ENCODE measurements around the gene TRIM59.
A peak's percentile ranks its signal among the peaks of the same experiment; 100 is the strongest.

TRIM59 gene

GRCh38 chr3:160449636-160450598 is at the start of gene TRIM59:
TRIM59 (minus strand) TSS chr3:160449786; CDS start chr3:160439183, 10,603 bp downstream.
- peak; percentile 97 for DNase-seq (ENCODE audit: low spot score)

GRCh38 chr3:160498202-160498601 is 48.6 kb upstream of the TRIM59 start:
- DNase-seq (ENCODE audit: low spot score), result no peak

GRCh38 chr3:160490166-160490565 is 40.6 kb upstream of the TRIM59 start:
- no peak for DNase-seq (ENCODE audit: low spot score)

GRCh38 chr3:160486459-160486869 is 36.9 kb upstream of the TRIM59 start:
- DNase-seq (ENCODE audit: low spot score), result peak; percentile 65

GRCh38 chr3:160482796-160483195 is 33.2 kb upstream of the TRIM59 start:
- no peak for DNase-seq (ENCODE audit: low spot score)

GRCh38 chr3:160481856-160482255 is 32.3 kb upstream of the TRIM59 start:
- no peak for DNase-seq (ENCODE audit: low spot score)

GRCh38 chr3:160480931-160481330 is 31.3 kb upstream of the TRIM59 start:
- no peak for DNase-seq (ENCODE audit: low spot score)

GRCh38 chr3:160479376-160479775 is 29.8 kb upstream of the TRIM59 start:
- DNase-seq (ENCODE audit: low spot score), result no peak

- DNase-seq (ENCODE audit: low spot score), result no peak
Observed at GRCh38 chr3:160478338-160478737, 28.8 kb upstream of the TRIM59 start.

GRCh38 chr3:160477750-160478149 is 28.2 kb upstream of the TRIM59 start:
- no peak for DNase-seq (ENCODE audit: low spot score)

- DNase-seq (ENCODE audit: low spot score), result no peak
Observed at GRCh38 chr3:160475884-160476283, 26.3 kb upstream of the TRIM59 start.

GRCh38 chr3:160475153-160475552 is 25.6 kb upstream of the TRIM59 start:
- no peak for DNase-seq (ENCODE audit: low spot score)

- no peak for DNase-seq (ENCODE audit: low spot score)
Observed at GRCh38 chr3:160474416-160474838, 24.8 kb upstream of the TRIM59 start.

- DNase-seq (ENCODE audit: low spot score), result no peak
Observed at GRCh38 chr3:160473978-160474377, 24.4 kb upstream of the TRIM59 start.

GRCh38 chr3:160473221-160473620 is 23.6 kb upstream of the TRIM59 start:
- DNase-seq (ENCODE audit: low spot score), result no peak

- DNase-seq (ENCODE audit: low spot score), result no peak
Observed at GRCh38 chr3:160472344-160472743, 22.8 kb upstream of the TRIM59 start.

GRCh38 chr3:160471892-160472291 is 22.3 kb upstream of the TRIM59 start:
- DNase-seq (ENCODE audit: low spot score), result no peak

GRCh38 chr3:160470181-160470580 is 20.6 kb upstream of the TRIM59 start:
- no peak for DNase-seq (ENCODE audit: low spot score)

GRCh38 chr3:160464971-160465370 is 15.4 kb upstream of the TRIM59 start:
- no peak for DNase-seq (ENCODE audit: low spot score)

GRCh38 chr3:160464321-160464720 is 14.7 kb upstream of the TRIM59 start:
- DNase-seq (ENCODE audit: low spot score), result no peak

- DNase-seq (ENCODE audit: low spot score), result no peak
Observed at GRCh38 chr3:160460033-160460432, 10.4 kb upstream of the TRIM59 start.

GRCh38 chr3:160459450-160459970 is 9.9 kb upstream of the TRIM59 start:
- no peak for DNase-seq (ENCODE audit: low spot score)

GRCh38 chr3:160458151-160458550 is 8.6 kb upstream of the TRIM59 start:
- no peak for DNase-seq (ENCODE audit: low spot score)

All from hematopoietic multipotent progenitor cell treated with erythropoietin and hydrocortisone succinate and interleukin-3 and kit ligand, for 17 days (in vitro differentiated cells).